Osteoblast (primary cell): Measurements from ENCODE around the gene RNF115. TPM values are rescaled to one million over a fixed set of nuclear protein-coding genes. Genes with fewer than 3 reads are reported as not detected.

Experiments
- DNase-seq: peaks from one replicate; pipeline ENCODE4 v3.0.0; 2011; ENCODE audit warnings: low spot score, mixed read lengths; ENCODE audit not compliant: insufficient read length; ENCODE audit errors: missing footprints
- H2AFZ ChIP-seq: 2 replicates; pipeline ENCODE4 v1.6.0; 2011; ENCODE audit warnings: mild to moderate bottlenecking, low read length
- H3K27ac ChIP-seq: 2 replicates; pipeline ENCODE4 v1.5.1; 2011; ENCODE audit warnings: mild to moderate bottlenecking, low read depth, low read length, moderate library complexity
- H3K27me3 ChIP-seq: 2 replicates; pipeline ENCODE4 v1.6.0; 2012; ENCODE audit warnings: mild to moderate bottlenecking, control low read depth, inconsistent platforms, low read length, moderate library complexity; ENCODE audit not compliant: insufficient read depth
- H3K36me3 ChIP-seq: 2 replicates; pipeline ENCODE4 v1.5.1; 2011; ENCODE audit warnings: mild to moderate bottlenecking, low read length, control low read depth, moderate library complexity; ENCODE audit not compliant: insufficient read depth
- H3K4me1 ChIP-seq: 2 replicates; pipeline ENCODE4 v1.5.1; 2011; ENCODE audit warnings: mild to moderate bottlenecking, low read length, control low read depth, moderate library complexity; ENCODE audit not compliant: insufficient read depth
- H3K4me2 ChIP-seq: 2 replicates; pipeline ENCODE4 v1.6.0; 2011; ENCODE audit warnings: mild to moderate bottlenecking, low read length; ENCODE audit not compliant: insufficient read depth
- H3K4me3 ChIP-seq: fragments of 200-600 bp; sonication (generic); 3 replicates; pipeline ENCODE4 v1.5.1; 2012; ENCODE audit warnings: mild to moderate bottlenecking, low read length, inconsistent platforms; ENCODE audit not compliant: insufficient read depth
- H3K79me2 ChIP-seq: 2 replicates; pipeline ENCODE4 v1.6.0; 2012; ENCODE audit warnings: mild to moderate bottlenecking, low read length, control low read depth, inconsistent platforms; ENCODE audit not compliant: insufficient read depth
- H3K9me3 ChIP-seq: 2 replicates; pipeline ENCODE4 v1.5.1; 2011; ENCODE audit warnings: low read depth, low read length, control low read depth
- H4K20me1 ChIP-seq: 2 replicates; pipeline ENCODE4 v1.6.0; 2012; ENCODE audit warnings: mild to moderate bottlenecking, low read length, control low read depth; ENCODE audit not compliant: insufficient read depth
- total RNA-seq: library from RNA; depleted of rRNA; stranded (reverse); fragments of >200 nt; gene quantifications from 2 replicates; pipeline ENCODE4 v1.2.3, GENCODE V29; 2012
- TF ChIP-seq, protein P1 (sequence below): IDR thresholded peaks from 2 replicates; pipeline ENCODE4 v1.5.1; 2011; ENCODE audit warnings: mild to moderate bottlenecking, low read depth, low read length, moderate library complexity; ENCODE audit errors: extremely low read depth

Gene RNF115
- total RNA-seq, 1 donor, result 23.2 TPM

DNA sequence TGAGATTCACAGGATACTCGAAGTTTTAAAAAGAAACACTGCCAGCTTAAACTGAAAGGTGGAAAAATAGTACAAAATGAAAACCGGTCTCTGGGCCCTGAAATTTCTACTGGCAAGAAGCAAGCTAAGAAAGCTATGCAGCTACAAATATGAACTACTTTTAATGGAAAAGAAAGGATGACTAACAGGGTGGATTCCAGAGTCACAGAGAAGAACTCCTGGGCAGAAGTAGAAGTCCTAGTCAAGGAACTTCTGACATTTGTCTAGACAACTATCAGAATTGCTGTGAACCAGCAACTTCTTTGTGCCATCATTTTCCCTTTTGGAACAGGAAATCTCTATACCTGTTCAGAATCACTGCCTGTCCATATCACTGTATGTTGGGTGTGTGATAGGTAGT is 66.5 kb downstream of the RNF115 start:
- Histone ChIP-seq H3K27ac (no peak overlapping the region), H3K36me3 (peaks cover 22% of the 10 kb centered on the region), H4K20me1 (no peaks in the 10 kb centered on the region), H2AFZ (no peak overlapping the region), H3K4me3 (no peak overlapping the region), H3K27me3 (no peaks in the 10 kb centered on the region), H3K4me2 (no peak overlapping the region), H3K9me3 (no peaks in the 10 kb centered on the region), H3K4me1 (peaks cover 6% of the 10 kb centered on the region), H3K79me2 (peaks cover 22% of the 10 kb centered on the region)
- TF ChIP-seq, protein P1, sequence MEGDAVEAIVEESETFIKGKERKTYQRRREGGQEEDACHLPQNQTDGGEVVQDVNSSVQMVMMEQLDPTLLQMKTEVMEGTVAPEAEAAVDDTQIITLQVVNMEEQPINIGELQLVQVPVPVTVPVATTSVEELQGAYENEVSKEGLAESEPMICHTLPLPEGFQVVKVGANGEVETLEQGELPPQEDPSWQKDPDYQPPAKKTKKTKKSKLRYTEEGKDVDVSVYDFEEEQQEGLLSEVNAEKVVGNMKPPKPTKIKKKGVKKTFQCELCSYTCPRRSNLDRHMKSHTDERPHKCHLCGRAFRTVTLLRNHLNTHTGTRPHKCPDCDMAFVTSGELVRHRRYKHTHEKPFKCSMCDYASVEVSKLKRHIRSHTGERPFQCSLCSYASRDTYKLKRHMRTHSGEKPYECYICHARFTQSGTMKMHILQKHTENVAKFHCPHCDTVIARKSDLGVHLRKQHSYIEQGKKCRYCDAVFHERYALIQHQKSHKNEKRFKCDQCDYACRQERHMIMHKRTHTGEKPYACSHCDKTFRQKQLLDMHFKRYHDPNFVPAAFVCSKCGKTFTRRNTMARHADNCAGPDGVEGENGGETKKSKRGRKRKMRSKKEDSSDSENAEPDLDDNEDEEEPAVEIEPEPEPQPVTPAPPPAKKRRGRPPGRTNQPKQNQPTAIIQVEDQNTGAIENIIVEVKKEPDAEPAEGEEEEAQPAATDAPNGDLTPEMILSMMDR, result no peak
- DNase-seq, result peak; percentile 34

DNA sequence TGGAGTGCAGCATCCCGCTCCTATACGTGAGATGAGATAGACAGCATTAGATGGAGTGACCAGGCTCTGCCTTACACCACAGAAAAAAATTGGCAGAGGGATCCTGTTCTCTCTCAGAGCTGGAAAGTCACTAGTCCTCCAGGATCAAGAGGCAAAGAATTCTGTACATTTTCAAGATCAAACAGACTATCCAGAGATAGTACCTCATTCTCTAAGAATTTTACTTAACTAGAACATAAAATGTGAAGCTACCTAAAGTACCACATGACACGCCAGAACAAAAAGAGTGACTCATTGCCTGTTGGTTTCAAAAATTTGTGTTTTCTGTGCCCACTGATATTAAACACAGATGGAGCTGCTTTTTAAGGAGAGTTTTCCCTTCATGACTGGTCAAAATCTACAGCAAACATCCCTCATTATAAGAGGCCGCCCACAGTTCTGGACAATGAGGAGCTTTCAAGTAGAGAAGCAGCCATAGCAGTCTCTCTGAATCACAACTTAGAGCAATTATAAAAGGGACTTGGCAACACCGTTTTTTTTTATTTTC is 72.3 kb downstream of the RNF115 start:
- Histone ChIP-seq H2AFZ (no peak overlapping the region), H3K4me2 (peak overlapping the region; percentile 73)

DNA sequence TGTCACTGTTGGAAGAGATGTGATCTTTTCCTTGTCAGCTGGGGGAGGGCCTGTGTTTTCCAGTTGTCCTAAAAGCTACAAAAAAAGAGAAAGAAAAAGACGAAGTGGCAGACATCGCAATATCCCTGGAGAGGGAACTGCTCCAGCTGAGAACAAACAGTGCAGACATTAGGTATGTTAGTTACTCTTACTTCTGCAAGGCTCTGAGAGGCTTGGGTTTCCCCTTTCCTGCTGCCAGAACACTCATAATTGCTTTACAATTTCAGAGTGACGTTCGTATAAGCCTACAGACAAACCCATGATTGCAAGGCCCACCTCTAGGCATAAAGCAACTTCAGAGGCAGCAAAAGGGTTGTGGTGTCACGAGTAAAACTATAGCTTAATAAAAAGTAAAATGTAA is 73.5 kb downstream of the RNF115 start:
- no peak overlapping the region for H2AFZ ChIP-seq
- TF ChIP-seq, protein P1, result no peak
- H3K27me3 ChIP-seq, result no peaks in the 10 kb centered on the region
- DNase-seq, result no peak
- H3K4me3 ChIP-seq, result no peak overlapping the region
- peaks cover 22% of the 10 kb centered on the region for H3K4me1 ChIP-seq
- H3K4me2 ChIP-seq, result no peak overlapping the region
- no peaks in the 10 kb centered on the region for H3K9me3 ChIP-seq
- peaks cover 49% of the 10 kb centered on the region for H3K36me3 ChIP-seq
- H4K20me1 ChIP-seq, result no peaks in the 10 kb centered on the region
- no peak overlapping the region for H3K27ac ChIP-seq
- peaks cover 18% of the 10 kb centered on the region for H3K79me2 ChIP-seq

More for the DNA sequence above, 72.3 kb downstream of the RNF115 start:
- TF ChIP-seq, protein P1, result no peak
- Histone ChIP-seq H3K27ac (peak overlapping the region; percentile 80), H3K4me1 (peaks cover 22% of the 10 kb centered on the region), H3K36me3 (peaks cover 49% of the 10 kb centered on the region), H3K9me3 (no peaks in the 10 kb centered on the region), H3K27me3 (no peaks in the 10 kb centered on the region), H3K4me3 (no peak overlapping the region), H4K20me1 (no peaks in the 10 kb centered on the region), H3K79me2 (peaks cover 21% of the 10 kb centered on the region)
- DNase-seq, result peak; percentile 90

DNA sequence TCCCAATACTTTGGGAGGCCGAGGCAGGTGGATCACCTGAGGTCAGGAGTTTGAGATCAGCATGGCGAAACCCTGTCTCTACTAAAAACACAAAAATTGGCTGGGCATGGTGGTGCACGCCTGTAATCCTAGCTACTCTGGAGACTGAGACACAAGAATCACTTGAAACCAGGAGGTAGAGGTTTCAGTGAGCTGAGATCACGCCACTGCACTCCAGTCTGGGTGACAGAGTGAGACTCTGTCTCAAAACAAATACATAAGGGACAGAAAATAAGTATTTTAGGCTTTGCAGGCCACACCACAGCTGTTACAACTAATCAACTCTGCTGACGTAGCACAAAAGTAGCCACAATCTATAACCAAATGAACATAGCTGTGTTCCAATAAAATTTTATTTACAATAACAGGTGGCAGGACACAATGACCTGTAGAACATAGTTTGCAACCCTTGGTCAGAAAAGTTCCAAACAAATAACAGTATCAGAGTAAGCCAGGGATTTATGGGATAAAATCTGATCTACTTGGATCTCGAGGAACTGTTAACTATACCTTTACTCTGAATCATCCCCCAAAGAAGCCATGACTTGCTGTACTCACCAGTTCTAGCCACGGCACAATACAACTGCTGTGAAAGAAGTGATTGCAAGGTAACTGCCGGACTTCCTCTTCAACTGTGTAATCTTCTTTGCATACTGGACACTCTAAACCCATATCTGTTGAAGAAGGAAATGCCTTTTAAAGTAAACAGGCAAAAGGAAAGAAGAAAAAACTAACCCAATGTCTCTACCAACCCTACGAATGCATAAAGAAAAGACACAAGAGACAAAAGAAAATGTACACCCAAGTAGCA is 76.3 kb downstream of the RNF115 start:
- Histone ChIP-seq H4K20me1 (no peaks in the 10 kb centered on the region), H3K4me2 (no peak overlapping the region), H3K27me3 (no peaks in the 10 kb centered on the region), H3K79me2 (peaks cover 3% of the 10 kb centered on the region), H3K9me3 (no peaks in the 10 kb centered on the region), H3K4me1 (peaks cover 18% of the 10 kb centered on the region), H3K36me3 (peaks cover 56% of the 10 kb centered on the region), H2AFZ (no peak overlapping the region), H3K4me3 (no peak overlapping the region), H3K27ac (no peak overlapping the region)
- TF ChIP-seq, protein P1, result no peak
- DNase-seq, result no peak
